K562 (cell line): Measurements from ENCODE around the gene MIEF1. TPM values are rescaled to one million over a fixed set of nuclear protein-coding genes. Genes with fewer than 3 reads are reported as not detected.

Source experiments
- ATAC-seq: fragments of 200-7000 bp; cut with Tn5 transposase; 3 replicates; pipeline ENCODE4 v1.9.1; 2020; ENCODE audit warnings: moderate library complexity
- BruUV-seq: library from RNA; stranded (reverse); fragments of 400-500 nt; replicated peaks from 2 replicates; lab custom pipeline; 2021; lab: Mats Ljungman, UMichigan
- CTCF ChIA-PET: fragments of 300-600 bp; formaldehyde crosslinking; extraction: SDS; loops from one replicate; lab custom pipeline; 2021; ENCODE audit warnings: low intra/inter-chr PET ratio; lab: Yijun Ruan, JAX
- POLR2A ChIA-PET: fragments of 300-600, 350-650 bp; sonication (Branson Sonifier 250); formaldehyde crosslinking; extraction: SDS; loops from one replicate; lab custom pipeline; 2021; ENCODE audit warnings: antibody characterized with exemption, inconsistent platforms; lab: Yijun Ruan, JAX
- DNase-seq, 4 experiments: peaks; one replicate each; pipeline versions ENCODE4 v3.0.0 to v3.0.0-alpha.2; 2011 to 2018; ENCODE audit warnings: low spot score in 3 of 4, mixed read lengths in 3 of 4; ENCODE audit errors: extremely low read depth in 1 of 4
- FAIRE-seq: peaks from 2 replicates; lab custom pipeline; 2011; peaks lifted over from hg19 to GRCh38; lab: Jason Lieb, UNC
- H2AFZ ChIP-seq: 2 replicates; pipeline ENCODE4 v1.6.0; 2011; ENCODE audit warnings: low read depth, low read length, control low read depth, inconsistent platforms
- H3K27ac ChIP-seq: fragments of 200-600 bp; 3 replicates; pipeline ENCODE4 v1.8.0; 2011; ENCODE audit warnings: low read depth, mild to moderate bottlenecking, control low read depth, inconsistent platforms, low read length, moderate library complexity, mixed read lengths; ENCODE audit errors: extremely low read depth
- H3K27me3 ChIP-seq, 2 experiments: fragments of 300-600 bp in 1 of 2; 2 replicates in 1 of 2; 3 replicates in 1 of 2; pipeline versions ENCODE4 v1.6.0 to v1.8.0; 2011; ENCODE audit warnings: inconsistent platforms in 2 of 2, low read length in 2 of 2, mild to moderate bottlenecking in 1 of 2, mixed read lengths in 1 of 2, moderate library complexity in 1 of 2; ENCODE audit not compliant: control insufficient read depth in 2 of 2, insufficient read depth in 2 of 2
- H3K36me3 ChIP-seq: fragments of 300-600 bp; 3 replicates; pipeline ENCODE4 v1.8.0; 2011; ENCODE audit warnings: mild to moderate bottlenecking, low read length, inconsistent platforms; ENCODE audit not compliant: control insufficient read depth, insufficient read depth
- H3K4me1 ChIP-seq, 2 experiments: fragments of 200-600 bp in 1 of 2; replicated peaks in 1 of 2; 2 replicates in 1 of 2; 3 replicates in 1 of 2; pipeline versions ENCODE4 v1.5.1 to v1.8.0; 2011; ENCODE audit warnings: inconsistent platforms in 2 of 2, low read length in 2 of 2, mild to moderate bottlenecking in 1 of 2, mixed read lengths in 1 of 2, moderate library complexity in 1 of 2; ENCODE audit not compliant: control insufficient read depth in 2 of 2, insufficient read depth in 2 of 2
- H3K4me2 ChIP-seq: 2 replicates; pipeline ENCODE4 v1.6.1; 2011; ENCODE audit warnings: low read length, control low read depth, inconsistent platforms, mixed read lengths; ENCODE audit not compliant: insufficient read depth
- H3K4me3 ChIP-seq: fragments of 200-600 bp; sonication (generic), shearing (Covaris generic); 2 replicates; pipeline ENCODE4 v1.5.1; 2016; ENCODE audit warnings: control low read depth, inconsistent platforms
- H3K79me2 ChIP-seq: fragments of 200-600 bp; 3 replicates; pipeline ENCODE4 v1.8.0; 2011; ENCODE audit warnings: low read length, inconsistent platforms; ENCODE audit not compliant: control insufficient read depth, insufficient read depth
- H3K9ac ChIP-seq, 2 experiments: 2 replicates each; pipeline versions ENCODE4 v1.6.0 to v1.6.1; 2011; ENCODE audit warnings: low read depth in 2 of 2, low read length in 2 of 2, control low read depth in 1 of 2, inconsistent platforms in 1 of 2, mild to moderate bottlenecking in 1 of 2, mixed read lengths in 1 of 2; ENCODE audit not compliant: insufficient read depth in 1 of 2
- H3K9me1 ChIP-seq: one replicate; pipeline ENCODE4 v1.6.0; 2011; ENCODE audit warnings: inconsistent platforms, mild to moderate bottlenecking, low read length, moderate library complexity; ENCODE audit not compliant: control insufficient read depth, insufficient read depth
- H3K9me3 ChIP-seq: replicated peaks from 2 replicates; pipeline ENCODE4 v1.5.1; 2011; ENCODE audit warnings: low read depth, low read length, inconsistent platforms; ENCODE audit not compliant: control insufficient read depth, insufficient read depth
- H4K20me1 ChIP-seq: replicated peaks from 2 replicates; pipeline ENCODE4 v1.6.1; 2011; ENCODE audit warnings: low read length, inconsistent platforms, mixed read lengths; ENCODE audit not compliant: control insufficient read depth, insufficient read depth
- MXI1 ChIP-seq: IDR thresholded peaks from 2 replicates; pipeline ENCODE4 v1.6.1; 2011; ENCODE audit warnings: low read depth, mild to moderate bottlenecking, improper control_type of control experiment, low read length
- POLR3A ChIP-seq: IDR thresholded peaks from 2 replicates; pipeline ENCODE4 v1.6.1; 2011; ENCODE audit warnings: borderline replicate concordance, mild to moderate bottlenecking, moderate library complexity; ENCODE audit not compliant: insufficient read length, insufficient read depth; ENCODE audit errors: extremely low read depth
- RBBP5 ChIP-seq: fragments of 200-600 bp; sonication (generic); IDR thresholded peaks from 2 replicates; pipeline ENCODE4 v1.6.1; 2012; ENCODE audit warnings: borderline replicate concordance, mild to moderate bottlenecking, low read length, control low read depth, inconsistent platforms; ENCODE audit not compliant: insufficient read depth, poor library complexity, severe bottlenecking
- ZNF75A ChIP-seq: fragments of 450-650 bp; formaldehyde crosslinking; IDR thresholded peaks from 2 replicates; pipeline ENCODE4 v1.4.0; 2020; ENCODE audit warnings: mild to moderate bottlenecking
- WGBS: fragments of 100-300 bp; shearing (Covaris generic); methylation state at CpG from one replicate; pipeline ENCODE4 v1.1.6; 2016; ENCODE audit warnings: low coverage, mixed read lengths; ENCODE audit not compliant: insufficient coverage; ENCODE audit errors: missing lambda C conversion rate; 5-methylcytosine and 5-hydroxymethylcytosine counted together
- in situ Hi-C: fragments of 300-500 bp; cut with MboI; formaldehyde crosslinking; loops from 4 replicates; pipeline ENCODE4 v1.15.0; 2018; ENCODE audit warnings: inconsistent platforms, mixed read lengths
- intact Hi-C: fragments of 100-400 bp; cut with micrococcal nuclease; formaldehyde crosslinking; loops from 2 replicates; pipeline ENCODE4 v1.14.2; 2022
- polyA plus RNA-seq, 8 experiments: library from polyadenylated mRNA; depleted of rRNA in 4 of 8; stranded (reverse) in 5 of 8; unstranded in 3 of 8; fragments of >200 nt; fragmentation: Nextera tagmentation in 2 of 8; fragmentation: Illumina TruSeq in 1 of 8; extraction: Ambion mirVana in 2 of 8; extraction: Trizol in 1 of 8; gene quantifications; 2 replicates each; pipeline versions ENCODE4 v1.2.1 to v1.2.3, GENCODE V29; 2011 to 2014; ENCODE audit warnings: inconsistent platforms in 1 of 8, missing spikeins in 1 of 8
- total RNA-seq, 7 experiments: library from RNA; depleted of rRNA in 6 of 7; stranded (reverse); fragments of >200 nt in 6 of 7; fragmentation: Illumina TruSeq in 2 of 7; extraction: Trizol in 2 of 7; gene quantifications; 2 replicates each; pipeline versions ENCODE4 v1.2.1 to v1.2.3, GENCODE V29; 2011 to 2021; ENCODE audit warnings: low replicate concordance in 1 of 7
- TF ChIP-seq, protein P1 (sequence below): fragments of 450-650 bp; IDR thresholded peaks from 2 replicates; pipeline ENCODE4 v1.6.1; 2017; ENCODE audit warnings: antibody characterized with exemption, mild to moderate bottlenecking
- TF ChIP-seq, protein P2 (sequence below), 2 experiments: IDR thresholded peaks in 1 of 2; conservative IDR thresholded peaks in 1 of 2; 2 replicates each; pipeline ENCODE4 v1.6.1; 2016; ENCODE audit warnings: low read depth in 2 of 2, mild to moderate bottlenecking in 1 of 2, missing compliant biosample characterization in 1 of 2, missing genetic modification characterization in 1 of 2, moderate library complexity in 1 of 2
- TF ChIP-seq, protein P3 (sequence below): sonication (generic); formaldehyde crosslinking; IDR thresholded peaks from 2 replicates; pipeline ENCODE4 v1.8.1; 2023; ENCODE audit warnings: mild to moderate bottlenecking, missing genetic modification reagents, moderate library complexity
- TF ChIP-seq, protein P4 (sequence below): fragments of 450-650 bp; IDR thresholded peaks from 2 replicates; pipeline ENCODE4 v1.6.1; 2016

MIEF1 gene
- total and polyA plus RNA-seq, 9 of the 15 experiments (the other 6 are each of a cell fraction or from before 2014, with no cell fraction given) = 10.9 to 51.8 (median 25.5) TPM

DNA sequence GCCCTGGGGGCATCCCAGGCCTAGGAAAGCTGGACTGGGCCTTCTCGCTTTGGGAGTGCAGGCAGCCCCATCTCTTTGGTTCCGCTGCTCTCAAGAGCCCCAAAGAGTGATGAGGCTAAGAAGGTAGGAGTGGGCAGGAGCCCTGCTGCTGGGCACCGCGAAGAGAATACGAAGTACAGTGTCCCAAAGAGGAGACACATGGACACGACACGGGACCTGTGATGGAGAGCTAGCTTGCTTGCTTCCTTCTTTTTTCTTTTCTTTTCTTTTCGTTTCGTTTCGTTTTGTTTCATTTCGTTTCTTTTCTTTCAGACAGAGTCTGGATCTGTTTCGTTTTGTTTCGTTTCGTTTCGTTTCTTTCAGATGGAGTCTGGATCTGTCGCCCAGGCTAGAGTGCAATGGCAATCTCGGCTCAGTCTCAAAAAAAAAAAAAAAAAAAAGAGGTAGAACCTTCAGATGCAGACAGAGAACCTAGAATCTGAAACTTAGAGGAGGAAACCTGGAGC lies 34.6 kb upstream of the MIEF1 start:
- Histone ChIP-seq H3K36me3 (no peaks in the 10 kb centered on the region), H4K20me1 (no peaks in the 10 kb centered on the region), H3K4me2 (no peak overlapping the region), H3K9ac (peak overlapping the region in 1 of 2 experiments; percentile 31; a peak in 2 of 4 replicates), H3K4me1 (peaks cover 65 to 95% of the 10 kb centered on the region in 2 experiments), H3K9me3 (no peaks in the 10 kb centered on the region), H3K79me2 (peaks cover 67% of the 10 kb centered on the region), H3K27ac (no peak overlapping the region), H3K4me3 (no peak overlapping the region), H3K9me1 (no peaks in the 10 kb centered on the region), H2AFZ (no peak overlapping the region), H3K27me3 (no peaks in the 10 kb centered on the region)
- intact Hi-C loops = no loop called here
- no TSS peak for BruUV-seq
- ATAC-seq (no peak), DNase-seq (no peak), FAIRE-seq (no peak)
- no peak for TF ChIP-seq POLR3A
- no peak for TF ChIP-seq RBBP5
- TF ChIP-seq, protein P1, sequence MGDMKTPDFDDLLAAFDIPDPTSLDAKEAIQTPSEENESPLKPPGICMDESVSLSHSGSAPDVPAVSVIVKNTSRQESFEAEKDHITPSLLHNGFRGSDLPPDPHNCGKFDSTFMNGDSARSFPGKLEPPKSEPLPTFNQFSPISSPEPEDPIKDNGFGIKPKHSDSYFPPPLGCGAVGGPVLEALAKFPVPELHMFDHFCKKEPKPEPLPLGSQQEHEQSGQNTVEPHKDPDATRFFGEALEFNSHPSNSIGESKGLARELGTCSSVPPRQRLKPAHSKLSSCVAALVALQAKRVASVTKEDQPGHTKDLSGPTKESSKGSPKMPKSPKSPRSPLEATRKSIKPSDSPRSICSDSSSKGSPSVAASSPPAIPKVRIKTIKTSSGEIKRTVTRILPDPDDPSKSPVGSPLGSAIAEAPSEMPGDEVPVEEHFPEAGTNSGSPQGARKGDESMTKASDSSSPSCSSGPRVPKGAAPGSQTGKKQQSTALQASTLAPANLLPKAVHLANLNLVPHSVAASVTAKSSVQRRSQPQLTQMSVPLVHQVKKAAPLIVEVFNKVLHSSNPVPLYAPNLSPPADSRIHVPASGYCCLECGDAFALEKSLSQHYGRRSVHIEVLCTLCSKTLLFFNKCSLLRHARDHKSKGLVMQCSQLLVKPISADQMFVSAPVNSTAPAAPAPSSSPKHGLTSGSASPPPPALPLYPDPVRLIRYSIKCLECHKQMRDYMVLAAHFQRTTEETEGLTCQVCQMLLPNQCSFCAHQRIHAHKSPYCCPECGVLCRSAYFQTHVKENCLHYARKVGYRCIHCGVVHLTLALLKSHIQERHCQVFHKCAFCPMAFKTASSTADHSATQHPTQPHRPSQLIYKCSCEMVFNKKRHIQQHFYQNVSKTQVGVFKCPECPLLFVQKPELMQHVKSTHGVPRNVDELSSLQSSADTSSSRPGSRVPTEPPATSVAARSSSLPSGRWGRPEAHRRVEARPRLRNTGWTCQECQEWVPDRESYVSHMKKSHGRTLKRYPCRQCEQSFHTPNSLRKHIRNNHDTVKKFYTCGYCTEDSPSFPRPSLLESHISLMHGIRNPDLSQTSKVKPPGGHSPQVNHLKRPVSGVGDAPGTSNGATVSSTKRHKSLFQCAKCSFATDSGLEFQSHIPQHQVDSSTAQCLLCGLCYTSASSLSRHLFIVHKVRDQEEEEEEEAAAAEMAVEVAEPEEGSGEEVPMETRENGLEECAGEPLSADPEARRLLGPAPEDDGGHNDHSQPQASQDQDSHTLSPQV = no peak
- TF ChIP-seq, protein P2, sequence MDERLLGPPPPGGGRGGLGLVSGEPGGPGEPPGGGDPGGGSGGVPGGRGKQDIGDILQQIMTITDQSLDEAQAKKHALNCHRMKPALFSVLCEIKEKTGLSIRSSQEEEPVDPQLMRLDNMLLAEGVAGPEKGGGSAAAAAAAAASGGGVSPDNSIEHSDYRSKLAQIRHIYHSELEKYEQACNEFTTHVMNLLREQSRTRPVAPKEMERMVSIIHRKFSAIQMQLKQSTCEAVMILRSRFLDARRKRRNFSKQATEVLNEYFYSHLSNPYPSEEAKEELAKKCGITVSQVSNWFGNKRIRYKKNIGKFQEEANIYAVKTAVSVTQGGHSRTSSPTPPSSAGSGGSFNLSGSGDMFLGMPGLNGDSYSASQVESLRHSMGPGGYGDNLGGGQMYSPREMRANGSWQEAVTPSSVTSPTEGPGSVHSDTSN (CRISPR knock-in tag; IDR thresholded peaks at IDR 0.05; ENCODE audit: low read depth) = no peak
- TF ChIP-seq, protein P2 (tag; conservative IDR thresholded peaks at IDR 0.05; ENCODE audit: low read depth) = no peak
- TF ChIP-seq, protein P3, sequence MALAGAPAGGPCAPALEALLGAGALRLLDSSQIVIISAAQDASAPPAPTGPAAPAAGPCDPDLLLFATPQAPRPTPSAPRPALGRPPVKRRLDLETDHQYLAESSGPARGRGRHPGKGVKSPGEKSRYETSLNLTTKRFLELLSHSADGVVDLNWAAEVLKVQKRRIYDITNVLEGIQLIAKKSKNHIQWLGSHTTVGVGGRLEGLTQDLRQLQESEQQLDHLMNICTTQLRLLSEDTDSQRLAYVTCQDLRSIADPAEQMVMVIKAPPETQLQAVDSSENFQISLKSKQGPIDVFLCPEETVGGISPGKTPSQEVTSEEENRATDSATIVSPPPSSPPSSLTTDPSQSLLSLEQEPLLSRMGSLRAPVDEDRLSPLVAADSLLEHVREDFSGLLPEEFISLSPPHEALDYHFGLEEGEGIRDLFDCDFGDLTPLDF (CRISPR knock-in tag) = no peak
- TF ChIP-seq, protein P4, sequence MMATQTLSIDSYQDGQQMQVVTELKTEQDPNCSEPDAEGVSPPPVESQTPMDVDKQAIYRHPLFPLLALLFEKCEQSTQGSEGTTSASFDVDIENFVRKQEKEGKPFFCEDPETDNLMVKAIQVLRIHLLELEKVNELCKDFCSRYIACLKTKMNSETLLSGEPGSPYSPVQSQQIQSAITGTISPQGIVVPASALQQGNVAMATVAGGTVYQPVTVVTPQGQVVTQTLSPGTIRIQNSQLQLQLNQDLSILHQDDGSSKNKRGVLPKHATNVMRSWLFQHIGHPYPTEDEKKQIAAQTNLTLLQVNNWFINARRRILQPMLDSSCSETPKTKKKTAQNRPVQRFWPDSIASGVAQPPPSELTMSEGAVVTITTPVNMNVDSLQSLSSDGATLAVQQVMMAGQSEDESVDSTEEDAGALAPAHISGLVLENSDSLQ = no peak
- TF ChIP-seq MXI1 = no peak
- no peak for TF ChIP-seq ZNF75A (CRISPR knock-in tag)
- ChIA-PET POLR2A (interaction anchor here (0.6 to 1.5 kb wide), 8 partner anchors 8 to 109 kb away, joined by 3 to 4 read pairs (median 3); no protein-coding TSS in a partner anchor), CTCF (interaction anchor here (0.6 kb wide), 1 partner anchor 13 kb away, joined by 4 read pairs; no protein-coding TSS in a partner anchor)
- WGBS = 75% methylated on average over 14 of the region's 17 CpGs
- in situ Hi-C loops = no loop called here
